GM12878 (cell line): ENCODE measurements around the gene OR6B1. TPM values are rescaled to one million over a fixed set of nuclear protein-coding genes. Genes with fewer than 3 reads are reported as not detected.

Experiments used
- ATAC-seq: fragments of 200-7000 bp; cut with Tn5 transposase; 3 replicates; pipeline ENCODE4 v1.9.1; 2020; ENCODE audit warnings: mild to moderate bottlenecking, moderate library complexity
- BruUV-seq: library from RNA; stranded (reverse); fragments of 400-500 nt; replicated peaks from 2 replicates; lab custom pipeline; 2021; lab: Mats Ljungman, UMichigan
- CTCF ChIA-PET: fragments of 300-600 bp; sonication (Branson Sonifier 250); formaldehyde crosslinking; extraction: SDS; loops from one replicate; lab custom pipeline; 2021; ENCODE audit warnings: inconsistent platforms; lab: Yijun Ruan, JAX
- POLR2A ChIA-PET: fragments of 350-600 bp; formaldehyde crosslinking; extraction: SDS; loops from one replicate; lab custom pipeline; 2021; ENCODE audit warnings: inconsistent platforms; lab: Charles Lee
- RAD21 ChIA-PET: fragments of 300-600 bp; sonication (Branson Sonifier 250); formaldehyde crosslinking; loops from one replicate; lab custom pipeline; 2023; ENCODE audit warnings: antibody characterized with exemption; ENCODE audit not compliant: unreplicated experiment; lab: Charles Lee
- SMC1A ChIA-PET: fragments of 300-600 bp; sonication (Branson Sonifier 250); formaldehyde crosslinking; loops from one replicate; lab custom pipeline; 2023; ENCODE audit not compliant: unreplicated experiment, uncharacterized antibody; lab: Charles Lee
- DNase-seq: peaks from one replicate; pipeline ENCODE4 v3.0.0-alpha.2; 2011; ENCODE audit warnings: low read depth, low spot score
- FAIRE-seq: peaks from 3 replicates; lab custom pipeline; 2011; peaks lifted over from hg19 to GRCh38; lab: Jason Lieb, UNC
- H2AFZ ChIP-seq: 2 replicates; pipeline ENCODE4 v1.6.0; 2011; ENCODE audit warnings: low read depth, low read length, control low read depth; ENCODE audit not compliant: control insufficient read depth
- H3K27ac ChIP-seq: 2 replicates; pipeline ENCODE4 v1.5.1; 2011; ENCODE audit warnings: control low read depth; ENCODE audit not compliant: control insufficient read depth, insufficient read depth
- H3K27me3 ChIP-seq, 2 experiments: replicated peaks in 1 of 2; 2 replicates each; pipeline versions ENCODE4 v1.6.0 to v1.6.1; 2011; ENCODE audit warnings: low read length in 1 of 2; ENCODE audit not compliant: control insufficient read depth in 2 of 2, insufficient read depth in 2 of 2
- H3K36me3 ChIP-seq, 2 experiments: 2 replicates each; pipeline ENCODE4 v1.5.1; 2011; ENCODE audit warnings: low read length in 1 of 2; ENCODE audit not compliant: control insufficient read depth in 2 of 2, insufficient read depth in 2 of 2
- H3K4me1 ChIP-seq: 2 replicates; pipeline ENCODE4 v1.6.1; 2011; ENCODE audit warnings: mild to moderate bottlenecking, low read length, moderate library complexity, mixed read lengths; ENCODE audit not compliant: control insufficient read depth, insufficient read depth
- H3K4me2 ChIP-seq: 2 replicates; pipeline ENCODE4 v1.6.0; 2011; ENCODE audit warnings: control low read depth; ENCODE audit not compliant: control insufficient read depth, insufficient read depth
- H3K4me3 ChIP-seq: fragments of 200-600 bp; sonication (generic); 2 replicates; pipeline ENCODE4 v1.5.1; 2016
- H3K79me2 ChIP-seq: 2 replicates; pipeline ENCODE4 v1.6.0; 2011; ENCODE audit warnings: low read length; ENCODE audit not compliant: control insufficient read depth, insufficient read depth
- H3K9ac ChIP-seq: 2 replicates; pipeline ENCODE4 v1.8.0; 2011; ENCODE audit warnings: low read length, control low read depth, mixed read lengths; ENCODE audit not compliant: control insufficient read depth, insufficient read depth
- H3K9me3 ChIP-seq: replicated peaks from 3 replicates; pipeline ENCODE4 v1.5.1; 2011; ENCODE audit warnings: mild to moderate bottlenecking, low read length; ENCODE audit not compliant: control insufficient read depth, insufficient read depth
- H4K20me1 ChIP-seq: 2 replicates; pipeline ENCODE4 v1.6.0; 2011; ENCODE audit not compliant: control insufficient read depth, insufficient read depth
- BMI1 ChIP-seq: fragments of 450-650 bp; IDR thresholded peaks from 2 replicates; pipeline ENCODE4 v1.6.1; 2016; ENCODE audit warnings: mild to moderate bottlenecking, moderate library complexity, borderline replicate concordance
- E2F8 ChIP-seq: fragments of 450-650 bp; IDR thresholded peaks from 2 replicates; pipeline ENCODE4 v1.6.1; 2018; ENCODE audit warnings: mild to moderate bottlenecking, low read depth, moderate library complexity; ENCODE audit not compliant: partially characterized antibody
- PAX8 ChIP-seq: fragments of 450-650 bp; IDR thresholded peaks from 2 replicates; pipeline ENCODE4 v1.6.1; 2017; ENCODE audit warnings: mild to moderate bottlenecking, moderate library complexity
- SPI1 ChIP-seq: IDR thresholded peaks from 2 replicates; pipeline ENCODE4 v1.6.1; 2011; ENCODE audit warnings: low read depth, mild to moderate bottlenecking, low read length, moderate library complexity, borderline replicate concordance; ENCODE audit not compliant: insufficient read depth
- WGBS: methylation state at CpG from one replicate; pipeline ENCODE4 v1.1.6; 2016; ENCODE audit warnings: low lambda C conversion rate; ENCODE audit not compliant: insufficient replicate concordance, insufficient coverage; ENCODE audit errors: missing lambda C conversion rate; 5-methylcytosine and 5-hydroxymethylcytosine counted together
- in situ Hi-C: fragments of 300-500 bp; cut with MboI; formaldehyde crosslinking; loops from 9 replicates; pipeline ENCODE4 v1.14.3; 2018; ENCODE audit warnings: mixed read lengths
- intact Hi-C: fragments of 100-400 bp; cut with micrococcal nuclease; formaldehyde crosslinking; loops from one replicate; pipeline ENCODE4 v1.14.2; 2022; ENCODE audit not compliant: unreplicated experiment
- polyA plus RNA-seq, 11 experiments: library from polyadenylated mRNA; depleted of rRNA in 4 of 11; unstranded in 6 of 11; stranded (reverse) in 5 of 11; fragments of >200 nt; fragmentation: Nextera tagmentation in 4 of 11; fragmentation: Illumina TruSeq in 1 of 11; extraction: Ambion mirVana in 4 of 11; extraction: Trizol in 1 of 11; gene quantifications; 1 replicate in 1 of 11; 2 replicates in 10 of 11; pipeline versions ENCODE4 v1.2.1 to v1.2.3, GENCODE V29; 2011 to 2016; ENCODE audit warnings: inconsistent platforms in 2 of 11, missing spikeins in 2 of 11, low read depth in 1 of 11
- total RNA-seq, 4 experiments: library from RNA; depleted of rRNA in 3 of 4; stranded (reverse); fragments of >200 nt in 3 of 4; fragmentation: Illumina TruSeq in 1 of 4; extraction: Trizol in 1 of 4; gene quantifications; 2 replicates each; pipeline versions ENCODE4 v1.2.1 to v1.2.3, GENCODE V29; 2013 to 2021

Gene OR6B1
- total and polyA plus RNA-seq, 10 of the 15 experiments (the other 5 are each of a cell fraction or from before 2014, with no cell fraction given): not detected

- POLR2A ChIA-PET: no interaction called here
- no peaks in the 10 kb centered on the region for H3K4me1 ChIP-seq
- H3K27ac ChIP-seq: no peak overlapping the region
- no peak overlapping the region for H2AFZ ChIP-seq
- no TSS peak for BruUV-seq
- no peaks in the 10 kb centered on the region for H3K27me3 ChIP-seq
- no peak for ATAC-seq
- RAD21 ChIA-PET: no interaction called here
- H3K9me3 ChIP-seq: no peaks in the 10 kb centered on the region
- WGBS: 31% methylated on average over 4 of the region's 4 CpGs
- TF ChIP-seq E2F8 (no peak), BMI1 (peak; percentile 65)
- CTCF ChIA-PET: no interaction called here
- SMC1A ChIA-PET: no interaction called here
- DNase-seq: no peak
- H3K79me2 ChIP-seq: no peaks in the 10 kb centered on the region
- H3K4me3 ChIP-seq: no peak overlapping the region
- no peaks in the 10 kb centered on the region for H4K20me1 ChIP-seq
- no peak for FAIRE-seq
- no peaks in the 10 kb centered on the region for H3K36me3 ChIP-seq
- intact Hi-C loops: no loop called here
- no peak overlapping the region for H3K9ac ChIP-seq
- in situ Hi-C loops: no loop called here
- H3K4me2 ChIP-seq: no peak overlapping the region
Observed at GRCh38 chr7:144023171-144023827, 23.2 kb downstream of the OR6B1 start.

- in situ Hi-C loops: no loop called here
- H3K27ac ChIP-seq: no peak overlapping the region
- H3K4me1 ChIP-seq: no peaks in the 10 kb centered on the region
- intact Hi-C loops: no loop called here
- H3K79me2 ChIP-seq: no peaks in the 10 kb centered on the region
- BruUV-seq: no TSS peak
- H3K9ac ChIP-seq: no peak overlapping the region
- ChIA-PET SMC1A (interaction anchor here (0.9 to 1.0 kb wide), 3 partner anchors 22 to 786 kb away, joined by 3 read pairs; partner anchors contain the start of gene TCAF1), CTCF (no interaction called here), POLR2A (no interaction called here), RAD21 (interaction anchor here (1.0 kb wide), 1 partner anchor 104 kb away, joined by 4 read pairs; no protein-coding TSS in a partner anchor)
- DNase-seq: no peak
- H3K4me2 ChIP-seq: no peak overlapping the region
- peak; percentile 55 for ATAC-seq
- no peaks in the 10 kb centered on the region for H4K20me1 ChIP-seq
- H3K27me3 ChIP-seq: no peaks in the 10 kb centered on the region
- FAIRE-seq: no peak
- WGBS: 24% methylated on average over 3 of the region's 3 CpGs
- no peak overlapping the region for H2AFZ ChIP-seq
- no peaks in the 10 kb centered on the region for H3K9me3 ChIP-seq
- no peaks in the 10 kb centered on the region for H3K36me3 ChIP-seq
- H3K4me3 ChIP-seq: no peak overlapping the region
- TF ChIP-seq PAX8: no peak
- peak; percentile 71 for TF ChIP-seq SPI1
- TF ChIP-seq, all 136 proteins: peak for 1
Observed at GRCh38 chr7:144024213-144024612, 24.1 kb downstream of the OR6B1 start.
